Breast epithelium (tissue), 3 donors: Measurements from ENCODE around the gene DSG2.

ENCODE experiments used
- POLR2A ChIP-seq: fragments of 450-650 bp; IDR thresholded peaks from one replicate; pipeline ENCODE4 v1.6.1; 2016; ENCODE audit warnings: antibody characterized with exemption, mild to moderate bottlenecking, moderate library complexity
- POLR2AphosphoS5 ChIP-seq, 3 donors: sonication (generic); formaldehyde crosslinking; IDR thresholded peaks; one replicate each; pipeline ENCODE4 v1.6.1; 2017; ENCODE audit warnings: antibody characterized with exemption in 3 of 3

DNA sequence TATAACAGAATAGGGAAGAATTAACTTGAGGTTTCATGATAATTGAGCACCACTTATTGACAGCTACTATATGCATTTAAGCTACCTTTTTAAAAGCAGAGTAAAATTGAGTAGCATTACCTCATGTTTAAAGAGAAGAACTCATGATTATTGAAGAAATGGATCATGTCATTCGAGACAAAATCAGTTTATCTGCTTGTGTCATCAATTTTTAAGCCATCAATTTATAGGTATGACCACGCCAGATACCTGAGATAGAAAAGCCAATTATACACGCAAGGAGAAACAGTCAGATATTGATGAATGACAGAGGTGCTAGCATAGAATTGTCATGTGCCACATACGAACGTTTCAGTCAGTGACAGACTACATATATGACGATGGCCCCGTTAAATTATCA, 28.4 kb downstream of the DSG2 start:
- TF ChIP-seq POLR2AphosphoS5 (IDR thresholded peaks at IDR 0.05), result no peak
- TF ChIP-seq POLR2A, result no peak
